Fibroblast of skin of back (primary cell): Measurements from ENCODE around the gene TRHDE.
"Not testable (repeated sequence)": the region's sequence is repeated elsewhere in the genome, so short reads cannot be mapped to it uniquely, and the experiment has no call there.

Experiments used
- DNase-seq: peaks from one replicate; pipeline ENCODE4 v3.0.0-alpha.2; 2013

TRHDE gene

GRCh38 chr12:72631926-72632685 lies 359.9 kb downstream of the TRHDE start:
- DNase-seq, result no peak

DNA sequence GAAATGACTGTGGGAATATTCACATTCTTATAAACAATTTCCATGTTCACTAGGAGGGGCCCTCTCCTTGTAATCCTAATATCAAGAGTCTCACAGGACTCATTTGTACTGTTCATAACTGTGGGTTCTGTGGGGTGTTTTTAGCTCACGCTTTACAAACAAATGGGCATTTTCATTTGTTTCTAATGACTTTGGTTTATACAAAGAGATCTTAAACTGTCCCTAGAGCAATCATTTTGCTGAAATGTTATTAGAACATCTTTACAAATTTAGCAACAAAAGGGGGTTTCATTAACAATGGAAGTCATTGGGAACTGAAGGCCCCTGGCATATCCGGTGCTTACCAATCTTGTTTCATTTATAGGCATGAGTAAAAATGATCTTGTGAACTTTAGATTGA lies 370.5 kb downstream of the TRHDE start:
- DNase-seq, result no peak

- no peak for DNase-seq
Measured at GRCh38 chr12:72647139-72647538, 375.0 kb downstream of the TRHDE start.

GRCh38 chr12:72658615-72659014 lies 386.4 kb downstream of the TRHDE start:
- no peak for DNase-seq

- DNase-seq, result not testable (repeated sequence)
Measured at GRCh38 chr12:72660174-72660573, 388.0 kb downstream of the TRHDE start.

- DNase-seq, result no peak
Measured at GRCh38 chr12:72673853-72674252, 401.7 kb downstream of the TRHDE start.

DNA sequence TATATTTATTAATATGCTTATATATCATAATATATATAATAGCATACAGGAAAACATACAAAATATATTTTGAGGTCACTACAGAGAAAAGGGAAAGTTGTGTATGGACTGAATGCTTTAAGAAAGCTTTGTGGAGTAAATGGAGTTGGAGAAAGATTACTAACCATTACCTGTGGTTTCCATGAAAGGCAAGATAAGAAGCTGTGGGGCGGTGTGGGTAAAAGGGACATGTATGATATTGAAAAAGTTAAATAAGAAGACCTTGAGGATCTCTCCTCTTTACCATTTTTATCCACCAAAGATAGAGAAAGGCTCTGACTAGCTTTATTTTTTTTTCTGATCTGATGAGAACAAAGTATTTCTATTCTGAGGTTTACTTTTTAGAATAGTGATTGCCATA lies 404.4 kb downstream of the TRHDE start:
- DNase-seq, result no peak

- no peak for DNase-seq
Measured at GRCh38 chr12:72677139-72677538, 405.0 kb downstream of the TRHDE start.

GRCh38 chr12:72677846-72678245 lies 405.7 kb downstream of the TRHDE start:
- no peak for DNase-seq

DNA sequence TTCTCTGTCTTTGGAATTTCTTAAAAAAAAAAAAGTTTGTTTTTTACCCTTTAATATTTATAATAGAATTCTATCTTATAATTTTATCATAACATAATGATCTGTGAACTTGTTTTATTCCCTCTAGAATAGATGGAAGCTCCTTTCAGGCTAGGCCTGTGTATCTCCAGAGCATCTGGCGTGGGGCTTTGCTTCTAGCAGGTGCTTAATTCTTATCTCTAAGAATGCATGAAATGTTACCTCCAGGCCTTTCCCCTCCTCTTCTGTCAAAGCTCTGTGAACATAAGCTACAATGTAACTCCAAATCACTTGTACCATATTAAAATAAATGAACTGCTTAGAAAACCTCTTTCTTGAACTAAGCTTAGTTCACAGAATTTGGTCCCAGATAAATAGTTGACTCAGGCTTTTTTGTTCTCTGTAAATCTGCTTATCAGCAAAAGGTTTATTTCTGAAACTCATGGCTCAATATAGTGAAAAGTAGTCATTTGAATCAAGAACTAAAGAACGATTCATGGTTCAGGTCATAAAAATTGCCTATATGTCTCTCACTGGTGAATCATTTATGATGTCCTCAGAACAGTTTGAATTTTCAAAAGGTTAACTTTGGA lies 407.1 kb downstream of the TRHDE start:
- DNase-seq, result no peak

DNA sequence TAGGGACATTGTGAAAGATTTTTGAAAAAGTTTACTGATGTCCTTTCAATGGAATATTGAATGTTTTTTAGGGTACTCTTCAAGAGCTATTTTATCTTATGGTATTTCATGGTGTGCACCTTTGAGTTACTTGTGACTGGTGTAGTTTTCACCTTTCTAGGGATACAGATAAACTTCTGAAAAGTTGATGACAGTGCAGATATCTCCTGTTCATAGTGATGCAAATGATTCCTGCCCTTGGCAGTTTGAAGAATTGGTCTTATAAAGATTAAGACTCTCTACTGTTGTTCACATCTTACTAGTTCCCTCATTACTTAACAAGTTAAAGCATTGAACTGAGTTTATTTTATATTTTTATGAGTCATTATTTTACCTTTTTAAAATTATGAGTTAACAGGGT lies 408.9 kb downstream of the TRHDE start:
- DNase-seq, result no peak

DNA sequence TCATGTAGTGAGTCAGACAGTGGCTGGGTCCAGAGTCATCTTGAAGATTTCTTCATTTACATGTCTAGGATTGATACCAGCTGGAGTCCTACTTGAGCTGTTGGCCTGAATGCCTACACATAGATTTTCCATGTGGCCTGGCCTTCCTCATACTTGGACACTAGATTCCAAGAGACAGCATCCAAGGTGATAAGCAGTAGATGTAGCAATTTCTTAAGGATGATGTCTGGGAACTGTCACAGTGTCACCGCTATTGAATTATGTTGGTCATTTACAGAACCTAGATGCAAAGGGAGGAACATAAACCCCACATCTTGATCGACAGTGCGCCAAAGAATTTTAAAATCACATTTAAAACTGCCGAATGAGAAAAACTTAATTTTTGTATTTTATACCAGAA lies 412.3 kb downstream of the TRHDE start:
- no peak for DNase-seq

DNA sequence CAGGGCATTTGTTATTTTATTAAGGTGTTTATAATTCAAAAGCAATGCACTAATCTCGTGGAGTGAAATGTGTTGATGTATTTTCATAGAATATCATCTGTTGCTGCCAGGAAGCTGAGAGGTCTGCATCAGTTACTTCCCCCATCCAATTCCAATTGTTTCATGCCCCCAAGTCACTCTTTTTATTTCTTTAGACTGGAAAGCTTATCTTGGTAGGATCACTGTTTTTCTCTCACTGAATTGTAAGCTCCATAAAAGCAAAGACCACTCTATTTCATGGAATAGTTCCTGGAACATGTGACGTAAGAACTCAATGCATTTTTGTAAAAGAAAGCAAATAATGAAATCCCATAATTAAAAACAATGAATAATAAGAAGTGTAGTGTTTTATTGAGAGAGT lies 420.2 kb downstream of the TRHDE start:
- DNase-seq, result no peak

DNA sequence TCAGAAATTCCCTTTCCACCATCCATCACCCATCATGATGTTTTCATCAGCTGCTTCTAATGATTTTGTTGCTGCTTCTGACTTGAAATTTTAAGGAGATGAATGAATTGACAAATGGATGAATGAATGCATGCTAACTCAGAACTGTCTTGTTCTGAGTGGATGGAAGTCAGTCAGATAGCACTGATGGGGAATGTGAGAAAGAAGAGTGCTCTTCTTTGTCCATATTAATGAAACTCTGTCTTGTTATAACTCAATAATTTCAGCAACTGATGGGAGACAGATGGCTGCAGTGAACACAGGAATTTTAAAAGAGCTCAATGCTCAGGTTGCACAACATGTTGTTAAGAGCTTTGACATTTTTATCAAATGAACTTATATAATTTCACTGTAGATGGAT lies 422.0 kb downstream of the TRHDE start:
- DNase-seq, result no peak

DNA sequence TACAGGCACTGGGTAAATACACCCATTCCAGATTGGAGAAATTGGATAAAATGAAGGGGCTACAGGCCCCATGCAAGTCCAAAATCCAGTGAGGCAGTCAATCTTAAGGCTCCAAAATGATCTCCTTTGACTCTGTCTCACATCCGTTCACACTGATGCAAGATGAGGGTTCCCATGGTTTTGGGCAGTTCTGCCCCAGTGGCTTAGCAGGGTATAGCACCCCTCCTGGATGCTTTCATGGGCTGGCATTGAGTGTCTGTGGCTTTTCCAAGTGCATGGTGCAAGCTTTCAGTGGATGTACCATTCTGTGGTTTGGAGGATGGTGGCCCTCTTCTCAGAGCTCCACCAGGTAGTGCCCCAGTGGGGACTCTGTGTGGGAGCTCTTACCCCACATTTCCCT lies 427.2 kb downstream of the TRHDE start:
- DNase-seq, result no peak

GRCh38 chr12:72712025-72712424 lies 439.9 kb downstream of the TRHDE start:
- DNase-seq, result not testable (repeated sequence)

DNA sequence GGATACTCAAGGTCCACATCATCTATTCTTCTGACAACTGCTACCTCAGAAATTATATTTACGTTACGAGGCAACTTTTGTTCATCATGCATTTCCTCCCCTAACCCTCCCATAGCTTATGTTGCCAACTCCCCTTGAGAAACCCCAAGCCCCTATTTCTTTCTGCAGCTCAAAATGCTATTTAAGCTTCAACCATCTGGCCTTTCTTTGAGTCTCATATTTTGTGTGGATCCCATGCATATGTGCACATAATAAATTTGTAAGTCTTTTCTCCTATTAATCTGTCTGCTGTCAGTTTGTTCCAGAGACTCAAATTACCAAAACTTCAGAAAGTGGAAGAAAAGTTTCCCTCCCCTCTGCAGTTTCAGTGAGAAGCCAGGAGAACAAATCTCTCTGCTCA lies 444.1 kb downstream of the TRHDE start:
- DNase-seq, result no peak

- DNase-seq, result no peak
Measured at GRCh38 chr12:72717036-72717435, 444.9 kb downstream of the TRHDE start.
